ENCODE measurements around the gene PTPRK.

DNA sequence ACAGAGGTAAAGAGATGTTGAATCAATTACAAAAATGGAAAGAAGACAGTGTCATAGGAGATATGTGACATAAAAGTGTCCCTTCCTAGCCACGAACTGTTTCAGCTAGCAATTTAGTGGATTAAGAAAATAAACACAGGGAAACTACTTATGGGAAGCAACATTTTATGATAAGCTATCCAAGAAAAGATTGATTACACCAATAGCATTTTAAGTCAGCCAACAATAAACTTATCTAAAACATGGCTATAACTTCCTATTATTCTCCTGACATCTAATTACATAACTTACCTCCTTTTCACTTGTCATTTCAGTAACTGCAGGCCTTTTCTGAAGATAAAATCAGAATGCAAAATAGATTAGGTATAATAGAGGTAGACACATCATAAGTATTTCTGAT lies 111.4 kb downstream of the PTPRK start:
- TF ChIP-seq, protein P1, sequence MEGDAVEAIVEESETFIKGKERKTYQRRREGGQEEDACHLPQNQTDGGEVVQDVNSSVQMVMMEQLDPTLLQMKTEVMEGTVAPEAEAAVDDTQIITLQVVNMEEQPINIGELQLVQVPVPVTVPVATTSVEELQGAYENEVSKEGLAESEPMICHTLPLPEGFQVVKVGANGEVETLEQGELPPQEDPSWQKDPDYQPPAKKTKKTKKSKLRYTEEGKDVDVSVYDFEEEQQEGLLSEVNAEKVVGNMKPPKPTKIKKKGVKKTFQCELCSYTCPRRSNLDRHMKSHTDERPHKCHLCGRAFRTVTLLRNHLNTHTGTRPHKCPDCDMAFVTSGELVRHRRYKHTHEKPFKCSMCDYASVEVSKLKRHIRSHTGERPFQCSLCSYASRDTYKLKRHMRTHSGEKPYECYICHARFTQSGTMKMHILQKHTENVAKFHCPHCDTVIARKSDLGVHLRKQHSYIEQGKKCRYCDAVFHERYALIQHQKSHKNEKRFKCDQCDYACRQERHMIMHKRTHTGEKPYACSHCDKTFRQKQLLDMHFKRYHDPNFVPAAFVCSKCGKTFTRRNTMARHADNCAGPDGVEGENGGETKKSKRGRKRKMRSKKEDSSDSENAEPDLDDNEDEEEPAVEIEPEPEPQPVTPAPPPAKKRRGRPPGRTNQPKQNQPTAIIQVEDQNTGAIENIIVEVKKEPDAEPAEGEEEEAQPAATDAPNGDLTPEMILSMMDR (IDR thresholded peaks at IDR 0.05 in 2 of 3, conservative IDR thresholded peaks at IDR 0.05 in 1 of 3; ENCODE audit: control insufficient read depth in 2 of 3, extremely low read depth in 1 of 3, insufficient read depth in 1 of 3, low read depth in 3 of 3, low read length in 3 of 3): no peak
- TF ChIP-seq NRF1 (conservative IDR thresholded peaks at IDR 0.05; ENCODE audit: low read depth, low read length): no peak
- TF ChIP-seq, protein P2, sequence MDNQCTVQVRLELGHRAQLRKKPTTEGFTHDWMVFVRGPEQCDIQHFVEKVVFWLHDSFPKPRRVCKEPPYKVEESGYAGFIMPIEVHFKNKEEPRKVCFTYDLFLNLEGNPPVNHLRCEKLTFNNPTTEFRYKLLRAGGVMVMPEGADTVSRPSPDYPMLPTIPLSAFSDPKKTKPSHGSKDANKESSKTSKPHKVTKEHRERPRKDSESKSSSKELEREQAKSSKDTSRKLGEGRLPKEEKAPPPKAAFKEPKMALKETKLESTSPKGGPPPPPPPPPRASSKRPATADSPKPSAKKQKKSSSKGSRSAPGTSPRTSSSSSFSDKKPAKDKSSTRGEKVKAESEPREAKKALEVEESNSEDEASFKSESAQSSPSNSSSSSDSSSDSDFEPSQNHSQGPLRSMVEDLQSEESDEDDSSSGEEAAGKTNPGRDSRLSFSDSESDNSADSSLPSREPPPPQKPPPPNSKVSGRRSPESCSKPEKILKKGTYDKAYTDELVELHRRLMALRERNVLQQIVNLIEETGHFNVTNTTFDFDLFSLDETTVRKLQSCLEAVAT (IDR thresholded peaks at IDR 0.05): no peak

All from GM12878 (cell line).